IMR-90 (cell line): Measurements from ENCODE around the gene BTBD17. TPM values are rescaled to one million over a fixed set of nuclear protein-coding genes. Genes with fewer than 3 reads are reported as not detected.

ENCODE experiments used
- ATAC-seq: fragments of 200-7000 bp; cut with Tn5 transposase; 2 replicates; pipeline ENCODE4 v1.9.1; 2020; ENCODE audit warnings: low read depth, mild to moderate bottlenecking, moderate library complexity
- BruUV-seq: library from RNA; stranded (reverse); fragments of 400-500 nt; replicated peaks from 2 replicates; lab custom pipeline; 2021; lab: Mats Ljungman, UMichigan
- CTCF ChIA-PET: fragments of 300-600 bp; formaldehyde crosslinking; extraction: SDS; loops from one replicate; lab custom pipeline; 2021; ENCODE audit warnings: antibody characterized with exemption; lab: Yijun Ruan, JAX
- POLR2A ChIA-PET: fragments of 300-600 bp; sonication (Branson Sonifier 250); formaldehyde crosslinking; loops from one replicate; lab custom pipeline; 2022; ENCODE audit warnings: antibody characterized with exemption; ENCODE audit not compliant: unreplicated experiment; lab: Charles Lee
- DNase-seq: peaks from one replicate; pipeline ENCODE4 v3.0.0; 2013
- H2AFZ ChIP-seq: replicated peaks from 2 replicates; pipeline ENCODE3; 2013; ENCODE audit warnings: low read length, mild to moderate bottlenecking; ENCODE audit not compliant: poor library complexity
- H2AK5ac ChIP-seq: 2 replicates; pipeline ENCODE4 v1.6.1; 2013; ENCODE audit warnings: low read depth, low read length, inconsistent platforms
- H2AK9ac ChIP-seq: replicated peaks from 2 replicates; pipeline ENCODE3; 2013; ENCODE audit warnings: mild to moderate bottlenecking, low read depth, low read length, moderate library complexity; ENCODE audit not compliant: poor library complexity
- H2BK120ac ChIP-seq: 2 replicates; pipeline ENCODE4 v1.6.1; 2013; ENCODE audit warnings: low read depth, low read length, inconsistent platforms
- H2BK15ac ChIP-seq: 3 replicates; pipeline ENCODE4 v1.6.1; 2013; ENCODE audit warnings: low read depth, low read length, inconsistent platforms
- H2BK20ac ChIP-seq: 2 replicates; pipeline ENCODE4 v1.6.1; 2013; ENCODE audit warnings: low read depth, mild to moderate bottlenecking, inconsistent platforms, low read length, moderate library complexity
- H2BK5ac ChIP-seq: 2 replicates; pipeline ENCODE4 v1.6.1; 2013; ENCODE audit warnings: mild to moderate bottlenecking, low read depth, low read length, inconsistent platforms; ENCODE audit not compliant: poor library complexity, severe bottlenecking
- H3K14ac ChIP-seq: replicated peaks from 2 replicates; pipeline ENCODE4 v1.6.1; 2013; ENCODE audit warnings: low read depth, low read length, inconsistent platforms
- H3K18ac ChIP-seq: 2 replicates; pipeline ENCODE4 v1.6.1; 2013; ENCODE audit warnings: low read depth, low read length, control low read depth
- H3K23ac ChIP-seq: 2 replicates; pipeline ENCODE4 v1.6.1; 2013; ENCODE audit warnings: low read depth, low read length, inconsistent platforms
- H3K27ac ChIP-seq: 2 replicates; pipeline ENCODE4 v1.5.1; 2013; ENCODE audit warnings: mild to moderate bottlenecking, control low read depth, low read length; ENCODE audit not compliant: insufficient read depth
- H3K27me3 ChIP-seq: 2 replicates; pipeline ENCODE4 v1.6.1; 2013; ENCODE audit warnings: low read length; ENCODE audit not compliant: control insufficient read depth, insufficient read depth
- H3K36me3 ChIP-seq: 2 replicates; pipeline ENCODE4 v1.6.1; 2013; ENCODE audit warnings: low read length, mixed read lengths; ENCODE audit not compliant: control insufficient read depth, insufficient read depth
- H3K4ac ChIP-seq: 2 replicates; pipeline ENCODE4 v1.6.1; 2013; ENCODE audit warnings: low read depth, low read length, inconsistent platforms
- H3K4me1 ChIP-seq: 2 replicates; pipeline ENCODE4 v1.6.1; 2013; ENCODE audit warnings: low read length, mixed read lengths; ENCODE audit not compliant: control insufficient read depth, insufficient read depth
- H3K4me2 ChIP-seq: 2 replicates; pipeline ENCODE4 v1.6.1; 2013; ENCODE audit warnings: low read depth, mild to moderate bottlenecking, control low read depth, low read length, moderate library complexity
- H3K4me3 ChIP-seq: 2 replicates; pipeline ENCODE4 v1.5.1; 2013; ENCODE audit warnings: low read depth, mild to moderate bottlenecking, control low read depth, low read length, moderate library complexity; ENCODE audit not compliant: insufficient read depth
- H3K56ac ChIP-seq: 2 replicates; pipeline ENCODE4 v1.6.1; 2013; ENCODE audit warnings: low read length, inconsistent platforms; ENCODE audit not compliant: insufficient read depth; ENCODE audit errors: extremely low read depth
- H3K79me1 ChIP-seq, 2 experiments: 2 replicates each; pipeline ENCODE4 v1.6.1; 2013; ENCODE audit warnings: low read length in 2 of 2, inconsistent platforms in 1 of 2, low read depth in 1 of 2
- H3K9ac ChIP-seq: 2 replicates; pipeline ENCODE4 v1.6.1; 2013; ENCODE audit warnings: low read depth, low read length, control low read depth
- H3K9me1 ChIP-seq: 2 replicates; pipeline ENCODE4 v1.6.1; 2013; ENCODE audit warnings: low read length, inconsistent platforms; ENCODE audit not compliant: insufficient read depth
- H3K9me3 ChIP-seq: 2 replicates; pipeline ENCODE4 v1.6.1; 2013; ENCODE audit warnings: low read length; ENCODE audit not compliant: control insufficient read depth, insufficient read depth
- H4K20me1 ChIP-seq: 2 replicates; pipeline ENCODE4 v1.6.1; 2013; ENCODE audit warnings: low read length, inconsistent platforms; ENCODE audit not compliant: insufficient read depth
- H4K5ac ChIP-seq: 2 replicates; pipeline ENCODE4 v1.6.1; 2013; ENCODE audit warnings: mild to moderate bottlenecking, low read depth, low read length, control low read depth
- H4K8ac ChIP-seq, 2 experiments: 2 replicates each; pipeline ENCODE4 v1.6.1; 2013; ENCODE audit warnings: low read depth in 2 of 2, low read length in 2 of 2, control low read depth in 1 of 2, inconsistent platforms in 1 of 2
- H4K91ac ChIP-seq: 2 replicates; pipeline ENCODE4 v1.6.1; 2013; ENCODE audit warnings: low read depth, low read length, inconsistent platforms; ENCODE audit not compliant: insufficient read depth
- MAFK ChIP-seq: IDR thresholded peaks from 2 replicates; pipeline ENCODE4 v1.6.1; 2012; ENCODE audit warnings: low read depth, low read length, improper control_type of control experiment
- MXI1 ChIP-seq: IDR thresholded peaks from 2 replicates; pipeline ENCODE4 v1.6.1; 2012; ENCODE audit warnings: low read depth, mild to moderate bottlenecking, low read length, moderate library complexity, borderline replicate concordance
- WGBS, 2 experiments: methylation state at CpG; one replicate each; pipeline versions ENCODE4 v1.1.5 to v1.1.7; 2013; ENCODE audit warnings: missing lambda C conversion rate in 2 of 2; ENCODE audit not compliant: insufficient read length in 1 of 2; ENCODE audit errors: extremely low coverage in 2 of 2; 5-methylcytosine and 5-hydroxymethylcytosine counted together
- dilution Hi-C: fragments of 300-500 bp; cut with HindIII; formaldehyde crosslinking; loops from one replicate; pipeline ENCODE4 v1.14.3; 2018; ENCODE audit warnings: low sequenced_read_pairs; ENCODE audit not compliant: unreplicated experiment
- in situ Hi-C: fragments of 300-500 bp; cut with MboI; formaldehyde crosslinking; loops from 3 replicates; pipeline ENCODE4 v1.14.3; 2019; ENCODE audit warnings: low sequenced_read_pairs, inconsistent platforms, mixed read lengths
- intact Hi-C: fragments of 100-400 bp; cut with micrococcal nuclease; formaldehyde crosslinking; loops from 2 replicates; pipeline ENCODE4 v1.10.0; 2022
- polyA plus RNA-seq, 3 experiments: library from polyadenylated mRNA; depleted of rRNA; stranded (reverse); fragments of >200 nt; gene quantifications; 2 replicates each; pipeline ENCODE4 v1.2.3, GENCODE V29; 2012; ENCODE audit warnings: low replicate concordance in 1 of 3
- total RNA-seq: library from RNA; depleted of rRNA; stranded (reverse); fragments of >200 nt; gene quantifications from 2 replicates; pipeline ENCODE4 v1.2.3, GENCODE V29; 2012

BTBD17 gene
- total and polyA plus RNA-seq, 2 of the 4 experiments (the other 2 are of a cell fraction), result not detected

- Histone ChIP-seq H2AK5ac (no peak overlapping the region), H3K9me3 (no peaks in the 10 kb centered on the region), H4K5ac (no peak overlapping the region), H2BK5ac (no peak overlapping the region), H3K27ac (no peak overlapping the region), H3K56ac (no peak overlapping the region), H2AFZ (peak overlapping the region; percentile 32), H3K4me3 (no peak overlapping the region), H3K9ac (no peak overlapping the region), H2BK20ac (no peak overlapping the region), H3K14ac (no peak overlapping the region), H3K79me1 (no peaks in the 10 kb centered on the region), H3K27me3 (peaks cover 9% of the 10 kb centered on the region; the same call in 1 of the 2 replicates), H3K4me2 (no peak overlapping the region), H2BK15ac (no peak overlapping the region), H4K8ac (no peak overlapping the region), H2BK120ac (no peak overlapping the region), H3K36me3 (no peaks in the 10 kb centered on the region), H3K9me1 (no peaks in the 10 kb centered on the region), H2AK9ac (no peak overlapping the region), H3K18ac (no peak overlapping the region), H3K4ac (no peak overlapping the region), H4K20me1 (no peaks in the 10 kb centered on the region), H3K23ac (no peak overlapping the region), H4K91ac (no peak overlapping the region), H3K4me1 (no peaks in the 10 kb centered on the region)
- TF ChIP-seq MAFK, result no peak
- TF ChIP-seq MXI1, result no peak
- WGBS, 2 experiments, result 6% methylated on average over 35 of the region's 55 CpGs; no CpG with 5 or more reads in 1 of the 2 experiments
- intact Hi-C loops (no loop called here), in situ Hi-C loops (no loop called here), dilution Hi-C loops (no loop called here)
- BruUV-seq, result no TSS peak
- CTCF ChIA-PET, result interaction anchor here (0.6 kb wide), 1 partner anchor 120 kb away, joined by 5 read pairs; no protein-coding TSS in a partner anchor
- DNase-seq, result no peak
- POLR2A ChIA-PET, result no interaction called here
- ATAC-seq, result no peak
Measured at GRCh38 chr17:74351552-74352210, 10.0 kb downstream of the BTBD17 start.
